Gastrocnemius medialis (tissue), 4 donors: ENCODE results near the gene PDCD5.

ENCODE experiments used
- POLR2A ChIP-seq, 2 donors: fragments of 450-650 bp; IDR thresholded peaks; one replicate each; pipeline ENCODE4 v1.6.1; 2017; ENCODE audit warnings: antibody characterized with exemption in 2 of 2, mild to moderate bottlenecking in 2 of 2, moderate library complexity in 2 of 2
- TF ChIP-seq, protein P1 (sequence below), 5 experiments: fragments of 450-650 bp in 3 of 5; fragments of 200-600 bp in 2 of 5; sonication (generic) in 2 of 5; IDR thresholded peaks in 4 of 5; conservative IDR thresholded peaks in 1 of 5; 1 replicate in 4 of 5; 2 replicates in 1 of 5; pipeline ENCODE4 v1.5.1; 2016 to 2019; ENCODE audit warnings: antibody characterized with exemption in 5 of 5, mild to moderate bottlenecking in 3 of 5, moderate library complexity in 3 of 5

DNA sequence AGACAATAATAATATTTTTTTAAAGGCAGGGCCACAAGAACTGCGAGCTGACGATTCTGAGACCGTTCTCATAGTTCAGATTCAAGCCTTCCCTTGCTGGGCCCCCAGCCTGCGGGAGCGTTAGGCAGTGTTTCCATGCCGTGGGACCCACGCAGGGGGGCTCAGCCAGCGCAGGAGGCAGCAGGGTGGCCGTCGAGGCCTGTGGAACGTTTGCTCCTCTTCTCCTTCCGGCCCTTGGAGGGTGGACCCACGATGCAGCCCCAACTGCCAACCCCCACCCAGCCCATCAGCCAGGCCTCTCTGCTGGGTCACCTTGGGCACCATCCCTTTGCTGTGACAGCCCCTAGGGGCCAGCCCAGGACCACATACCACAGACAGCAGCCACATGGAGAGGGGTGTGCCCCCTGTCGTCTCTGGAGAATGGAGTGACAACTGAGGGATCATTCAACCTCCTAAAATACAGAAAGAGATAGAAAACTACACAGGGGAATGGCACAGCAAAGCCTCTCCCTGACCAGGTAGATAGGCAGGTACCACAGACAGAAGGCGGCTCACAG lies 46.8 kb downstream of the PDCD5 start:
- TF ChIP-seq POLR2A (IDR thresholded peaks at IDR 0.05), result no peak
- TF ChIP-seq, protein P1, sequence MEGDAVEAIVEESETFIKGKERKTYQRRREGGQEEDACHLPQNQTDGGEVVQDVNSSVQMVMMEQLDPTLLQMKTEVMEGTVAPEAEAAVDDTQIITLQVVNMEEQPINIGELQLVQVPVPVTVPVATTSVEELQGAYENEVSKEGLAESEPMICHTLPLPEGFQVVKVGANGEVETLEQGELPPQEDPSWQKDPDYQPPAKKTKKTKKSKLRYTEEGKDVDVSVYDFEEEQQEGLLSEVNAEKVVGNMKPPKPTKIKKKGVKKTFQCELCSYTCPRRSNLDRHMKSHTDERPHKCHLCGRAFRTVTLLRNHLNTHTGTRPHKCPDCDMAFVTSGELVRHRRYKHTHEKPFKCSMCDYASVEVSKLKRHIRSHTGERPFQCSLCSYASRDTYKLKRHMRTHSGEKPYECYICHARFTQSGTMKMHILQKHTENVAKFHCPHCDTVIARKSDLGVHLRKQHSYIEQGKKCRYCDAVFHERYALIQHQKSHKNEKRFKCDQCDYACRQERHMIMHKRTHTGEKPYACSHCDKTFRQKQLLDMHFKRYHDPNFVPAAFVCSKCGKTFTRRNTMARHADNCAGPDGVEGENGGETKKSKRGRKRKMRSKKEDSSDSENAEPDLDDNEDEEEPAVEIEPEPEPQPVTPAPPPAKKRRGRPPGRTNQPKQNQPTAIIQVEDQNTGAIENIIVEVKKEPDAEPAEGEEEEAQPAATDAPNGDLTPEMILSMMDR (IDR thresholded peaks at IDR 0.05 in 4 of 5, conservative IDR thresholded peaks at IDR 0.05 in 1 of 5), result no peak
